Heart left ventricle (tissue), 16 donors: ENCODE results near the gene C9orf78. TPM values are rescaled to one million over a fixed set of nuclear protein-coding genes. Genes with fewer than 3 reads are reported as not detected.
A peak's percentile ranks its signal among the peaks of the same experiment; 100 is the strongest.
"Not testable (repeated sequence)": the region's sequence is repeated elsewhere in the genome, so short reads cannot be mapped to it uniquely, and the experiment has no call there.

Source experiments
- ATAC-seq, 4 donors: fragments of 200-7000 bp; cut with Tn5 transposase; one replicate each; pipeline ENCODE4 v1.9.1; 2020 to 2022; ENCODE audit warnings: moderate library complexity in 4 of 4, mild to moderate bottlenecking in 3 of 4, moderate number of reproducible peaks in 1 of 4
- DNase-seq, 5 donors: peaks; one replicate each; pipeline ENCODE4 v3.0.0-alpha.2; 2020
- H3K27ac ChIP-seq, 12 donors: fragments of 200-600 bp; sonication (generic) in 4 of 12; one replicate each; pipeline versions ENCODE4 v1.5.0 to v1.8.0; 2016 to 2022; ENCODE audit warnings: mild to moderate bottlenecking in 2 of 12
- H3K27me3 ChIP-seq, 9 donors: fragments of 200-600 bp; sonication (generic) in 2 of 9; one replicate each; pipeline versions ENCODE4 v1.5.1 to v1.8.0; 2016 to 2022; ENCODE audit warnings: mild to moderate bottlenecking in 3 of 9
- H3K36me3 ChIP-seq, 9 donors: fragments of 200-600 bp; sonication (generic) in 2 of 9; one replicate each; pipeline versions ENCODE4 v1.5.0 to v1.8.0; 2018 to 2022; ENCODE audit warnings: mild to moderate bottlenecking in 2 of 9
- H3K4me1 ChIP-seq, 12 donors: fragments of 200-600 bp; sonication (generic) in 4 of 12; one replicate each; pipeline versions ENCODE4 v1.5.0 to v1.8.0; 2016 to 2022; ENCODE audit warnings: mild to moderate bottlenecking in 3 of 12
- H3K4me3 ChIP-seq, 12 donors: fragments of 200-600 bp; sonication (generic) in 4 of 12; one replicate each; pipeline versions ENCODE4 v1.5.0 to v1.8.0; 2017 to 2022; ENCODE audit warnings: mild to moderate bottlenecking in 9 of 12, moderate library complexity in 4 of 12
- H3K9me3 ChIP-seq, 12 donors: fragments of 200-600 bp; sonication (generic) in 4 of 12; one replicate each; pipeline versions ENCODE4 v1.5.0 to v1.8.0; 2016 to 2022; ENCODE audit warnings: mild to moderate bottlenecking in 1 of 12
- CTCF ChIP-seq, 12 donors: fragments of 200-600 bp; sonication (generic) in 4 of 12; IDR thresholded peaks; one replicate each; pipeline versions ENCODE4 v1.5.0 to v1.8.0; 2018 to 2022; ENCODE audit warnings: antibody characterized with exemption in 12 of 12, mild to moderate bottlenecking in 5 of 12
- POLR2A ChIP-seq, 2 donors: fragments of 450-650 bp; IDR thresholded peaks; one replicate each; pipeline ENCODE4 v1.6.1; 2017; ENCODE audit warnings: antibody characterized with exemption in 2 of 2, mild to moderate bottlenecking in 2 of 2, moderate library complexity in 2 of 2
- WGBS, 4 donors: extraction: QIAGEN DNeasy Blood & Tissue Kit in 2 of 4; methylation state at CpG; one replicate each; pipeline versions ENCODE4 v1.1.5 to v1.1.7; 2013 to 2018; 5-methylcytosine and 5-hydroxymethylcytosine counted together
- intact Hi-C, 10 donors: fragments of 100-400 bp; cut with DNase I; formaldehyde crosslinking; loops; one replicate each; pipeline versions ENCODE4 v1.11.1 to v1.14.2; 2022
- polyA plus RNA-seq, 2 donors: library from polyadenylated mRNA; stranded (reverse); fragments of 200-250 nt; gene quantifications; one replicate each; pipeline ENCODE4 v1.2.3, GENCODE V29; 2013
- total RNA-seq, 9 donors: library from RNA; depleted of rRNA in 2 of 9; stranded (reverse); fragments of >200 nt in 2 of 9; fragmentation: NEBNext Ultra II Directional in 3 of 9; extraction: Animal tissue kit (Norgen Biotek cat#: 25700) in 3 of 9; gene quantifications; one replicate each; pipeline versions ENCODE4 v1.1.0 to v1.2.4, GENCODE V29; 2016 to 2023
- donor health status: ischemic (EF 13 %, LVEDD 7.1; RV severe dilation, severe dysfunction).
- donor health status: healthy with polysubstance abuse.
- donor health status: DM: no; HTN: yes; CAD: no.
- donor health status: DM: no; HTN: no; CAD: no.
- donor health status: ischemic (EF 25% LVEDD 6.9; RV normal size, moderate dysfunction).
- donor health status: ischemic (EF 25% LVEDD 5.7; RV mildly dilated, moderate dysfunction).
- donor health status: healthy.
- donor health status: DM: yes; HTN: yes; CAD: no.
- donor health status: ischemic (EF 35%, LVEDD 5.7; RV mildly dilated, moderate dysfunction).
- donor health status: nonischemic (EF 11% LVEDD 7.7; RV severe dilation, severe dysfunction).
- donor health status: DM: yes; HTN: yes; CAD: no.
- donor health status: PGD.
- donor health status: ischemic (EF 29% LVEDD 5.4; RV normal size, mild dysfunction).
- donor health status: nonischemic (EF 23%, LVEDD 6.1; RV moderate dilation, normal function).

The C9orf78 gene
- total and polyA plus RNA-seq, 11 donors, result 28.4 to 69.2 (median 33.2) TPM

GRCh38 chr9:129803676-129804060 is 31.4 kb downstream of the C9orf78 start:
- peak overlapping the region; percentile 72 to 98 (median 88) for H3K4me3 ChIP-seq
- peaks cover 0 to 32% (median 8%) of the 10 kb centered on the region in 12 donors for H3K4me1 ChIP-seq
- TF ChIP-seq CTCF (IDR thresholded peaks at IDR 0.05) (no peak), POLR2A (IDR thresholded peaks at IDR 0.05) (no peak)
- no peaks in the 10 kb centered on the region for H3K9me3 ChIP-seq
- no peaks in the 10 kb centered on the region for H3K27me3 ChIP-seq
- peak in 1 of 5 donors; percentile 13 for DNase-seq
- 1 to 5% (median 2%) methylated on average over 13 to 14 of the region's 14 CpGs for WGBS, 4 donors
- H3K36me3 ChIP-seq, result peaks cover 0 to 35% (median 14%) of the 10 kb centered on the region in 9 donors
- ATAC-seq, result no peak
- H3K27ac ChIP-seq, result peak overlapping the region in 10 of 12 donors; percentile 80 to 93 (median 86)
- intact Hi-C loops, result loop anchor here in 2 of 10 donors (1.0 to 2.0 kb wide), 2 partner anchors 19 to 32 kb away; partner anchors contain the start of genes C9orf78 (in 1 of the 2) and USP20 (in 1 of the 2)

GRCh38 chr9:129802833-129803675 is 32.0 kb downstream of the C9orf78 start, which contains the start of gene TOR1B:
TOR1B (plus strand) TSS chr9:129803184; CDS start chr9:129803213, 29 bp downstream.
- no peaks in the 10 kb centered on the region for H3K27me3 ChIP-seq
- peaks cover 0 to 33% (median 13%) of the 10 kb centered on the region in 9 donors for H3K36me3 ChIP-seq
- peaks cover 0 to 32% (median 8%) of the 10 kb centered on the region in 12 donors for H3K4me1 ChIP-seq
- peak within 1 kb of the TSS; percentile 61 to 93 (median 86) for H3K27ac ChIP-seq
- intact Hi-C loops, result loop anchor here in 2 of 10 donors (1.0 to 2.0 kb wide), 2 partner anchors 20 to 32 kb away; partner anchors contain the start of genes C9orf78 (in 1 of the 2) and USP20 (in 1 of the 2)
- H3K4me3 ChIP-seq, result peak within 1 kb of the TSS; percentile 72 to 98 (median 88)
- 0 to 1% (median 1%) methylated on average over 47 to 93 of the region's 93 CpGs for WGBS, 4 donors
- TF ChIP-seq POLR2A (IDR thresholded peaks at IDR 0.05) (peak in 1 of 2 donors; percentile 71), CTCF (IDR thresholded peaks at IDR 0.05) (no peak)
- no peaks in the 10 kb centered on the region for H3K9me3 ChIP-seq
- ATAC-seq, result peak; percentile 96 to 99 (median 99)
- peak; percentile 94 to 97 (median 95) for DNase-seq

- 81 to 85% (median 83%) methylated on average over 17 of the region's 17 CpGs for WGBS, 4 donors
- TF ChIP-seq CTCF (IDR thresholded peaks at IDR 0.05) (no peak), POLR2A (IDR thresholded peaks at IDR 0.05) (no peak)
- ATAC-seq (no peak), DNase-seq (no peak)
- intact Hi-C loops, result no loop called here
- Histone ChIP-seq H3K27me3 (no peaks in the 10 kb centered on the region), H3K4me3 (no peak overlapping the region), H3K27ac (no peak overlapping the region), H3K9me3 (no peaks in the 10 kb centered on the region), H3K36me3 (peaks cover 0 to 19% (median 4%) of the 10 kb centered on the region in 9 donors), H3K4me1 (peaks cover 0 to 29% (median 8%) of the 10 kb centered on the region in 12 donors)
Measured at GRCh38 chr9:129801504-129801903, 33.6 kb downstream of the C9orf78 start.

GRCh38 chr9:129798973-129799372 is 36.1 kb downstream of the C9orf78 start:
- no peak overlapping the region for H3K4me3 ChIP-seq
- H3K27ac ChIP-seq, result no peak overlapping the region
- 38 to 50% (median 41%) methylated on average over 6 of the region's 6 CpGs for WGBS, 4 donors
- ATAC-seq (no peak), DNase-seq (no peak)
- peaks cover 0 to 7% (median 5%) of the 10 kb centered on the region in 12 donors for H3K4me1 ChIP-seq
- H3K27me3 ChIP-seq, result peaks cover 0 to 6% (median 0%) of the 10 kb centered on the region in 9 donors
- no peaks in the 10 kb centered on the region for H3K9me3 ChIP-seq
- TF ChIP-seq POLR2A (IDR thresholded peaks at IDR 0.05), result no peak
- TF ChIP-seq CTCF (IDR thresholded peaks at IDR 0.05), result no peak
- H3K36me3 ChIP-seq, result no peaks in the 10 kb centered on the region
- intact Hi-C loops, result loop anchor here in 2 of 10 donors (5.0 to 10.0 kb wide), 2 partner anchors 664 to 672 kb away; no protein-coding TSS in a partner anchor

- not testable (repeated sequence) for H3K36me3 ChIP-seq, H3K4me1 ChIP-seq, ATAC-seq, H3K4me3 ChIP-seq, H3K27ac ChIP-seq, H3K27me3 ChIP-seq, DNase-seq, H3K9me3 ChIP-seq
- WGBS, 4 donors, result 76 to 92% (median 86%) methylated on average over 2 of the region's 2 CpGs
- intact Hi-C loops, result loop anchor here in 2 of 10 donors (5.0 to 10.0 kb wide), 2 partner anchors 661 to 669 kb away; no protein-coding TSS in a partner anchor
Measured at GRCh38 chr9:129796029-129796428, 39.0 kb downstream of the C9orf78 start.
